PC-9 (cell line): ENCODE measurements around the gene TOMM34. TPM values are rescaled to one million over a fixed set of nuclear protein-coding genes. Genes with fewer than 3 reads are reported as not detected.

ENCODE experiments used
- BruUV-seq: library from RNA; stranded (reverse); fragments of 400-500 nt; replicated peaks from 2 replicates; lab custom pipeline; 2021; lab: Mats Ljungman, UMichigan
- CTCF ChIA-PET: fragments of 300-600 bp; sonication (Branson Sonifier 250); formaldehyde crosslinking; loops from one replicate; lab custom pipeline; 2022; ENCODE audit warnings: antibody characterized with exemption; lab: Charles Lee
- POLR2A ChIA-PET: fragments of 300-600 bp; sonication (Branson Sonifier 250); formaldehyde crosslinking; loops from one replicate; lab custom pipeline; 2022; ENCODE audit warnings: antibody characterized with exemption; ENCODE audit not compliant: unreplicated experiment; lab: Charles Lee
- DNase-seq, 2 experiments: peaks; one replicate each; pipeline versions ENCODE4 v3.0.0 to v3.0.0-alpha.2; 2015 to 2022; ENCODE audit warnings: mixed read lengths in 1 of 2
- H2AFZ ChIP-seq: fragments of 200-600 bp; sonication (generic); 2 replicates; pipeline ENCODE4 v1.8.1; 2017; ENCODE audit warnings: antibody characterized with exemption
- H3F3A ChIP-seq: fragments of 200-600 bp; sonication (generic); 2 replicates; pipeline ENCODE4 v1.8.1; 2017; ENCODE audit warnings: antibody characterized with exemption, mild to moderate bottlenecking, low read depth; ENCODE audit not compliant: insufficient read depth
- H3K27ac ChIP-seq: fragments of 200-600 bp; sonication (generic); 2 replicates; pipeline ENCODE4 v1.6.1; 2016; ENCODE audit warnings: mixed run types
- H3K27me3 ChIP-seq: fragments of 200-600 bp; sonication (generic); 2 replicates; pipeline ENCODE4 v1.6.1; 2016; ENCODE audit warnings: low read depth, mixed run types; ENCODE audit not compliant: insufficient read depth
- H3K36me3 ChIP-seq: fragments of 200-600 bp; sonication (generic); 2 replicates; pipeline ENCODE4 v1.6.1; 2016; ENCODE audit warnings: low read depth, mixed run types
- H3K4me1 ChIP-seq: fragments of 200-600 bp; sonication (generic); replicated peaks from 2 replicates; pipeline ENCODE4 v1.6.1; 2016; ENCODE audit warnings: mixed run types; ENCODE audit not compliant: insufficient read depth
- H3K4me2 ChIP-seq: fragments of 200-600 bp; sonication (generic); 2 replicates; pipeline ENCODE4 v1.6.1; 2017; ENCODE audit warnings: mixed run types
- H3K4me3 ChIP-seq: fragments of 200-600 bp; sonication (generic); 2 replicates; pipeline ENCODE4 v1.6.1; 2016; ENCODE audit warnings: mixed run types
- H3K79me2 ChIP-seq: fragments of 200-600 bp; sonication (generic); 2 replicates; pipeline ENCODE4 v1.6.1; 2017; ENCODE audit warnings: low read depth, mixed run types
- H3K9me2 ChIP-seq: fragments of 200-600 bp; sonication (generic); 2 replicates; pipeline ENCODE4 v1.8.1; 2017; ENCODE audit warnings: mild to moderate bottlenecking; ENCODE audit not compliant: insufficient read depth
- H3K9me3 ChIP-seq: fragments of 200-600 bp; sonication (generic); 2 replicates; pipeline ENCODE4 v1.8.1; 2016; ENCODE audit warnings: low read depth; ENCODE audit not compliant: insufficient read depth
- H4K20me1 ChIP-seq: fragments of 200-600 bp; sonication (generic); 2 replicates; pipeline ENCODE4 v1.8.1; 2017; ENCODE audit not compliant: insufficient read depth
- CTCF ChIP-seq: fragments of 200-600 bp; sonication (generic); conservative IDR thresholded peaks from 2 replicates; pipeline ENCODE4 v1.6.1; 2017; ENCODE audit warnings: mixed run types, antibody characterized with exemption, mild to moderate bottlenecking, moderate library complexity
- EZH2 ChIP-seq: fragments of 200-600 bp; sonication (generic); IDR thresholded peaks from 2 replicates; pipeline ENCODE4 v1.8.0; 2017; ENCODE audit warnings: antibody characterized with exemption, low read depth
- intact Hi-C: fragments of 100-400 bp; cut with micrococcal nuclease; formaldehyde crosslinking; loops from one replicate; pipeline ENCODE4 v1.10.0; 2022; ENCODE audit not compliant: unreplicated experiment
- total RNA-seq: library from RNA; stranded (reverse); gene quantifications from 2 replicates; pipeline ENCODE4 v1.2.3, GENCODE V29; 2021

Gene TOMM34
- total RNA-seq, 1 experiment from 2014 or later = 71.1 TPM

- no peak for DNase-seq
- Histone ChIP-seq H3K27me3 (no peaks in the 10 kb centered on the region), H3K4me3 (no peak overlapping the region), H3K9me2 (no peaks in the 10 kb centered on the region), H2AFZ (no peak overlapping the region), H3K36me3 (peaks cover 40% of the 10 kb centered on the region), H3F3A (peaks cover 16% of the 10 kb centered on the region; the same call in 1 of the 2 replicates), H3K4me1 (no peaks in the 10 kb centered on the region), H4K20me1 (0 out of 2 replicates have a peak, but pooled peaks cover 3% of the 10 kb centered on the region), H3K79me2 (no peaks in the 10 kb centered on the region), H3K4me2 (no peak overlapping the region), H3K9me3 (no peaks in the 10 kb centered on the region), H3K27ac (no peak overlapping the region)
- POLR2A ChIA-PET = interaction anchor here (0.6 kb wide), 1 partner anchor 400 kb away, joined by 3 read pairs; no protein-coding TSS in a partner anchor
- CTCF ChIA-PET = no interaction called here
- intact Hi-C loops = no loop called here
- no TSS peak for BruUV-seq
- TF ChIP-seq EZH2 (no peak), CTCF (no peak)
Measured at GRCh38 chr20:44941120-44941691, 19.0 kb downstream of the TOMM34 start.

GRCh38 chr20:44938637-44939036, 21.6 kb downstream of the TOMM34 start:
- no peak for TF ChIP-seq EZH2
- TF ChIP-seq CTCF = no peak
- Histone ChIP-seq H3K9me3 (no peaks in the 10 kb centered on the region), H3K27me3 (no peaks in the 10 kb centered on the region), H2AFZ (no peak overlapping the region), H3K4me2 (no peak overlapping the region), H3F3A (peaks cover 16% of the 10 kb centered on the region), H3K4me1 (no peaks in the 10 kb centered on the region), H4K20me1 (no peaks in the 10 kb centered on the region), H3K27ac (no peak overlapping the region; the same call in 1 of the 2 replicates), H3K79me2 (no peaks in the 10 kb centered on the region), H3K36me3 (peaks cover 33% of the 10 kb centered on the region; the same call in 1 of the 2 replicates), H3K9me2 (no peaks in the 10 kb centered on the region), H3K4me3 (no peak overlapping the region)
- ChIA-PET POLR2A (no interaction called here), CTCF (no interaction called here)
- no peak for DNase-seq
- intact Hi-C loops = no loop called here
- BruUV-seq = no TSS peak

GRCh38 chr20:44936510-44936909, 23.7 kb downstream of the TOMM34 start:
- Histone ChIP-seq H2AFZ (no peak overlapping the region), H3K4me2 (no peak overlapping the region), H3K27ac (no peak overlapping the region), H3K79me2 (no peaks in the 10 kb centered on the region), H3K9me2 (no peaks in the 10 kb centered on the region), H3K36me3 (peaks cover 31% of the 10 kb centered on the region; the same call in 1 of the 2 replicates), H3K9me3 (no peaks in the 10 kb centered on the region), H4K20me1 (no peaks in the 10 kb centered on the region), H3K4me1 (peaks cover 9% of the 10 kb centered on the region; the same call in 1 of the 2 replicates), H3F3A (peaks cover 16% of the 10 kb centered on the region), H3K27me3 (no peaks in the 10 kb centered on the region), H3K4me3 (no peak overlapping the region)
- intact Hi-C loops = no loop called here
- ChIA-PET POLR2A (no interaction called here), CTCF (no interaction called here)
- no TSS peak for BruUV-seq
- TF ChIP-seq CTCF = no peak
- no peak for TF ChIP-seq EZH2
- DNase-seq = no peak
